ENCODE data around the gene RAB5IF. TPM values are rescaled to one million over a fixed set of nuclear protein-coding genes. Genes with fewer than 3 reads are reported as not detected.
"Not testable (repeated sequence)": the region's sequence is repeated elsewhere in the genome, so short reads cannot be mapped to it uniquely, and the experiment has no call there.

Gene RAB5IF, protein sequence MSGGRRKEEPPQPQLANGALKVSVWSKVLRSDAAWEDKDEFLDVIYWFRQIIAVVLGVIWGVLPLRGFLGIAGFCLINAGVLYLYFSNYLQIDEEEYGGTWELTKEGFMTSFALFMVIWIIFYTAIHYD
- polyA plus RNA-seq (2013, experiment 1 of 2) = 78.3 TPM
- 76.5 TPM for polyA plus RNA-seq (2013, experiment 2 of 2)

GRCh38 chr20:36605399-36606157, at the start of gene RAB5IF:
Gene RAB5IF (plus strand): TSS chr20:36605779. CDS start chr20:36605952, 173 bp downstream.
- no peak within 1 kb of the TSS for H3K4ac ChIP-seq (ENCODE audit: low read length)
- no peak within 1 kb of the TSS for H4K91ac ChIP-seq (ENCODE audit: low read depth, low read length, poor library complexity)
- no peak within 1 kb of the TSS for H2BK5ac ChIP-seq (ENCODE audit: low read length)
- WGBS, 2 donors (ENCODE audit: extremely low coverage in 2 of 2, insufficient read length in 2 of 2, insufficient replicate concordance in 1 of 2) = no CpG with 5 or more reads among the region's 90 CpGs
- no peak within 1 kb of the TSS for H4K8ac ChIP-seq (ENCODE audit: low read depth, low read length)
- H3K14ac ChIP-seq (ENCODE audit: low read length) = no peak within 1 kb of the TSS
- H2BK12ac ChIP-seq (ENCODE audit: low read length) = no peak within 1 kb of the TSS
- H3K4me3 ChIP-seq (ENCODE audit: low read length in 2 of 2) = peak within 1 kb of the TSS; percentile 93 to 94
- H3K4me1 ChIP-seq (ENCODE audit: control insufficient read depth in 2 of 2, insufficient read depth in 1 of 2, low read depth in 1 of 2, low read length in 2 of 2) = peaks cover 10 to 11% of the 10 kb centered on the region in 2 donors
- peaks cover 7% of the 10 kb centered on the region for H3K79me1 ChIP-seq (ENCODE audit: low read depth, low read length)
- H3K4me2 ChIP-seq (ENCODE audit: insufficient read depth, low read length, poor library complexity, severe bottlenecking) = peak within 1 kb of the TSS; percentile 79
- peak within 1 kb of the TSS; percentile 66 for H3K23ac ChIP-seq (ENCODE audit: low read depth, low read length, poor library complexity)
- peaks cover 11 to 33% of the 10 kb centered on the region in 2 donors for H3K36me3 ChIP-seq (replicated peaks in 1 of 2; ENCODE audit: control insufficient read depth in 2 of 2, insufficient read depth in 2 of 2, low read length in 2 of 2)
- H3K9ac ChIP-seq (ENCODE audit: low read depth, low read length, poor library complexity) = peak within 1 kb of the TSS; percentile 97
- H2BK15ac ChIP-seq (ENCODE audit: low read length) = no peak within 1 kb of the TSS
- peaks cover 0 to 3% of the 10 kb centered on the region in 2 donors for H3K9me3 ChIP-seq (replicated peaks in 1 of 2; ENCODE audit: control insufficient read depth in 2 of 2, insufficient read depth in 1 of 2, low read depth in 1 of 2, low read length in 2 of 2)
- peak; percentile 99 for DNase-seq (ENCODE audit: low spot score)
- no peaks in the 10 kb centered on the region for H3K27me3 ChIP-seq (ENCODE audit: control insufficient read depth in 3 of 3, insufficient read depth in 3 of 3, low read depth in 1 of 3, low read length in 3 of 3)
- H3K27ac ChIP-seq (replicated peaks; ENCODE audit: low read length) = no peak within 1 kb of the TSS
- no peak within 1 kb of the TSS for H2BK120ac ChIP-seq (ENCODE audit: low read depth, low read length)
- peak within 1 kb of the TSS; percentile 96 for H3K18ac ChIP-seq (ENCODE audit: low read length)
- peak within 1 kb of the TSS; percentile 30 for H2AK5ac ChIP-seq (ENCODE audit: low read depth, low read length)
- peak within 1 kb of the TSS; percentile 93 for H2AFZ ChIP-seq (ENCODE audit: low read length)

DNA sequence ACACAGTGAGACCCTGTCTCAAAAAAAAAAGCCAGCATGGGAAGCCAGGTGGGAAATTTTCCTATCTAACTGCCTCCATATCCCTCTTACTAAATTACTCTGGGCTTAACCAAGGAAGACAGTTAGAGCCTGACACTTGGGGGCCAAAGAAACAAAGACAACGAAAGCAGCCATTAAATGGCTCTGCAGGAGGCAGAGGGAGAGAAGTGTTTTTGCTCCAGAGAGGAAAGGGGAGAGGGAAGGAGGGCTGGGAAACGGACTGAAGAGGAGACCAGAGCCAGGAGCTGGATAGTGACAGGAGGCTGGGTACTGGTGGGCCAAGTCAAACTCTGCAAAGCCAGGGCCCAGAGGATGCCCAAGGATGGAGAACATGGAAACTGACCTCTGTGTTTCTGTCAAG, 42.9 kb upstream of the RAB5IF start:
- Histone ChIP-seq H2AK5ac (ENCODE audit: low read depth, low read length) (no peak overlapping the region), H3K36me3 (replicated peaks in 1 of 2; ENCODE audit: control insufficient read depth in 2 of 2, insufficient read depth in 2 of 2, low read length in 2 of 2) (no peaks in the 10 kb centered on the region), H3K9ac (ENCODE audit: low read depth, low read length, poor library complexity) (no peak overlapping the region), H3K18ac (ENCODE audit: low read length) (peak overlapping the region; percentile 44), H3K27ac (replicated peaks; ENCODE audit: low read length) (no peak overlapping the region), H2BK120ac (ENCODE audit: low read depth, low read length) (no peak overlapping the region), H3K14ac (ENCODE audit: low read length) (no peak overlapping the region), H3K27me3 (ENCODE audit: control insufficient read depth in 3 of 3, insufficient read depth in 3 of 3, low read depth in 1 of 3, low read length in 3 of 3) (no peaks in the 10 kb centered on the region), H3K4me1 (ENCODE audit: control insufficient read depth in 2 of 2, insufficient read depth in 1 of 2, low read depth in 1 of 2, low read length in 2 of 2) (peaks cover 0 to 5% of the 10 kb centered on the region in 2 donors), H3K9me3 (replicated peaks in 1 of 2; ENCODE audit: control insufficient read depth in 2 of 2, insufficient read depth in 1 of 2, low read depth in 1 of 2, low read length in 2 of 2) (peaks cover 6 to 7% of the 10 kb centered on the region in 2 donors), H2BK5ac (ENCODE audit: low read length) (no peak overlapping the region), H3K79me1 (ENCODE audit: low read depth, low read length) (no peaks in the 10 kb centered on the region), H4K91ac (ENCODE audit: low read depth, low read length, poor library complexity) (no peak overlapping the region), H3K4me2 (ENCODE audit: insufficient read depth, low read length, poor library complexity, severe bottlenecking) (no peak overlapping the region), H2BK12ac (ENCODE audit: low read length) (no peak overlapping the region), H2BK15ac (ENCODE audit: low read length) (no peak overlapping the region), H2AFZ (ENCODE audit: low read length) (peak overlapping the region; percentile 46), H4K8ac (ENCODE audit: low read depth, low read length) (no peak overlapping the region), H3K4me3 (ENCODE audit: low read length in 2 of 2) (no peak overlapping the region), H3K4ac (ENCODE audit: low read length) (no peak overlapping the region), H3K23ac (ENCODE audit: low read depth, low read length, poor library complexity) (no peak overlapping the region)
- no CpG with 5 or more reads among the region's 2 CpGs for WGBS, 2 donors (ENCODE audit: extremely low coverage in 2 of 2, insufficient read length in 2 of 2, insufficient replicate concordance in 1 of 2)
- no peak for DNase-seq (ENCODE audit: low spot score)

- Histone ChIP-seq H3K79me1 (ENCODE audit: low read depth, low read length) (no peaks in the 10 kb centered on the region), H3K4me1 (ENCODE audit: control insufficient read depth in 2 of 2, insufficient read depth in 1 of 2, low read depth in 1 of 2, low read length in 2 of 2) (peaks cover 0 to 5% of the 10 kb centered on the region in 2 donors), H2BK12ac (ENCODE audit: low read length) (no peak overlapping the region), H3K27ac (replicated peaks; ENCODE audit: low read length) (no peak overlapping the region), H3K4ac (ENCODE audit: low read length) (no peak overlapping the region), H2AK5ac (ENCODE audit: low read depth, low read length) (no peak overlapping the region), H2AFZ (ENCODE audit: low read length) (no peak overlapping the region), H4K8ac (ENCODE audit: low read depth, low read length) (no peak overlapping the region), H3K36me3 (replicated peaks in 1 of 2; ENCODE audit: control insufficient read depth in 2 of 2, insufficient read depth in 2 of 2, low read length in 2 of 2) (no peaks in the 10 kb centered on the region), H3K4me3 (ENCODE audit: low read length in 2 of 2) (no peak overlapping the region), H2BK15ac (ENCODE audit: low read length) (no peak overlapping the region), H3K4me2 (ENCODE audit: insufficient read depth, low read length, poor library complexity, severe bottlenecking) (no peak overlapping the region), H3K14ac (ENCODE audit: low read length) (no peak overlapping the region), H3K18ac (ENCODE audit: low read length) (no peak overlapping the region), H3K23ac (ENCODE audit: low read depth, low read length, poor library complexity) (no peak overlapping the region), H3K27me3 (ENCODE audit: control insufficient read depth in 3 of 3, insufficient read depth in 3 of 3, low read depth in 1 of 3, low read length in 3 of 3) (no peaks in the 10 kb centered on the region), H3K9me3 (replicated peaks in 1 of 2; ENCODE audit: control insufficient read depth in 2 of 2, insufficient read depth in 1 of 2, low read depth in 1 of 2, low read length in 2 of 2) (peaks cover 6 to 7% of the 10 kb centered on the region in 2 donors), H4K91ac (ENCODE audit: low read depth, low read length, poor library complexity) (no peak overlapping the region), H2BK5ac (ENCODE audit: low read length) (no peak overlapping the region), H3K9ac (ENCODE audit: low read depth, low read length, poor library complexity) (no peak overlapping the region), H2BK120ac (ENCODE audit: low read depth, low read length) (no peak overlapping the region)
- no peak for DNase-seq (ENCODE audit: low spot score)
- WGBS, 2 donors (ENCODE audit: extremely low coverage in 2 of 2, insufficient read length in 2 of 2, insufficient replicate concordance in 1 of 2) = no CpG with 5 or more reads among the region's 1 CpG
Observed at GRCh38 chr20:36563374-36563773, 42.2 kb upstream of the RAB5IF start.

DNA sequence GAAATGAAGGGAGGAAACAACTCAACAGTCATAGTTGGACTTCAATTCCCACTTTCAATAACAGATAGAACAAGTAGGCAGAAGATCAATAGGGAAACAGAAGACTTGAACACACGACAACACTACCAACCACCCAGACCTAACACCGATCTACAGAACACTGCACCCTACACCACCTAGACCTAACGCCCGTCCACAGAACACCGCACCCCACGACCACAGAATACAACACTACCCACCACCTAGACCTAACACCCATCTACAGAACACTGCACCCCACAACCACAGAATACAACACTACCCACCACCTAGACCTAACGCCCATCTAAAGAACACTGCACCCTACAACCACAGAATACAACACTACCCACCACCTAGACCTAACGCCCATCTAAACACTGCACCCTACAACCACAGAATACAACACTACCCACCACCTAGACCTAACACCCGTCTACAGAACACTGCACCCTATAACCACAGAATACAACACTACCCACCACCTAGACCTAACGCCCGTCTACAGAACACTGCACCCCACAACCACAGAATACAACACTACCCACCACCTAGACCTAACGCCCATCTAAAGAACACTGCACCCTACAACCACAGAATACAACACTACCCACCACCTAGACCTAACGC, 41.4 kb upstream of the RAB5IF start:
- not testable (repeated sequence) for H3K4me1 ChIP-seq (ENCODE audit: control insufficient read depth in 2 of 2, insufficient read depth in 1 of 2, low read depth in 1 of 2, low read length in 2 of 2); H2BK5ac ChIP-seq (ENCODE audit: low read length); H4K8ac ChIP-seq (ENCODE audit: low read depth, low read length); H3K23ac ChIP-seq (ENCODE audit: low read depth, low read length, poor library complexity); H3K27me3 ChIP-seq (ENCODE audit: control insufficient read depth in 3 of 3, insufficient read depth in 3 of 3, low read depth in 1 of 3, low read length in 3 of 3); H3K18ac ChIP-seq (ENCODE audit: low read length); H3K79me1 ChIP-seq (ENCODE audit: low read depth, low read length); H2BK15ac ChIP-seq (ENCODE audit: low read length); H3K4ac ChIP-seq (ENCODE audit: low read length); H3K36me3 ChIP-seq (replicated peaks in 1 of 2; ENCODE audit: control insufficient read depth in 2 of 2, insufficient read depth in 2 of 2, low read length in 2 of 2); H3K27ac ChIP-seq (replicated peaks; ENCODE audit: low read length); H3K9ac ChIP-seq (ENCODE audit: low read depth, low read length, poor library complexity); H3K4me2 ChIP-seq (ENCODE audit: insufficient read depth, low read length, poor library complexity, severe bottlenecking); H2BK12ac ChIP-seq (ENCODE audit: low read length); H3K4me3 ChIP-seq (ENCODE audit: low read length in 2 of 2); H4K91ac ChIP-seq (ENCODE audit: low read depth, low read length, poor library complexity); H2BK120ac ChIP-seq (ENCODE audit: low read depth, low read length); H3K14ac ChIP-seq (ENCODE audit: low read length); H2AK5ac ChIP-seq (ENCODE audit: low read depth, low read length); H3K9me3 ChIP-seq (replicated peaks in 1 of 2; ENCODE audit: control insufficient read depth in 2 of 2, insufficient read depth in 1 of 2, low read depth in 1 of 2, low read length in 2 of 2); DNase-seq (ENCODE audit: low spot score); H2AFZ ChIP-seq (ENCODE audit: low read length)
- WGBS, 2 donors (ENCODE audit: extremely low coverage in 2 of 2, insufficient read length in 2 of 2, insufficient replicate concordance in 1 of 2) = no CpG with 5 or more reads among the region's 13 CpGs
